T-helper 1 cell treated with Interleukin-12 subunit alpha and Interleukin-12 subunit beta and Interleukin-4 antibody, amounts not matched to agents 30 μg/mL and 1 μg/mL, for 36 hours (primary cell): ENCODE measurements around the gene PHB1.

Experiments used
- H3K27ac Mint-ChIP-seq: one replicate; pipeline ENCODE4 v1.8.0; 2021; ENCODE audit warnings: mild to moderate bottlenecking, mixed read lengths
- H3K27me3 Mint-ChIP-seq: one replicate; pipeline ENCODE4 v1.8.0; 2021; ENCODE audit warnings: low read depth, mixed read lengths
- H3K36me3 Mint-ChIP-seq: one replicate; pipeline ENCODE4 v1.8.0; 2021; ENCODE audit warnings: low read depth, mixed read lengths
- H3K4me1 Mint-ChIP-seq: one replicate; pipeline ENCODE4 v1.8.0; 2021; ENCODE audit warnings: low read depth, mixed read lengths
- H3K4me3 Mint-ChIP-seq: one replicate; pipeline ENCODE4 v1.8.0; 2021; ENCODE audit warnings: mild to moderate bottlenecking, moderate library complexity, mixed read lengths
- H3K9me3 Mint-ChIP-seq: one replicate; pipeline ENCODE4 v1.8.0; 2021; ENCODE audit warnings: mixed read lengths

The PHB1 gene

DNA sequence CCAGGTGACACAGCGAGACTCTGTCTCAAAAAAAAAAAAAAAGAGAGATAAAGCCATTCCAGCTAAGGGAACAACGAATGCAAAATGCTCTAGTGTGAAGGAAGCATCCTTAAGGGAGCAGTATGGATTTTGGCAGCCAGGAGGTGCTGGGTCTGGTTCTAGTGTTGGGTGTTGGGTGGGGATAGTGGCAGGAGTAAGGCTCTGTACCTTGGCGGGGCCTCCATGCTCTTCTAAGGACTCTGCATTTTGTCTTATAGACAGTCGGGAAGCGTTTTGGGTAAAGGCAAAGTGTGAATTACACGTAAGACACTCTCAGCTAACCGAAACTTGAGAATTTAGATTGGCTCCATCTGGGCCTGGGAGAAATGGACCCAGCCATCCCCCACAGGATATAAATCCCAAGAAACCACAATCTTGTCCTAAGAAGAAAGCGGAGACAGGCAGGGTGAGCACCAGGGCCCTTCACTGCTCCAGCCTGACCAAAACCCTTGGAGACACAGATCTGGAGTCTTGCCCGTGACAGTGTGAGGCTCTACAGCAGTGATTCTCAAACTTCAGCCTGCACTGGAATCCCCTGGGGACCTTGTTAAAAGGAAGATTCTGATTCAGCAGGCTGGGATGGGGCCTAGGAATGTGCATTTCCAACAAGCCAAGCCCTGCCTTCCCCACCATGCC, 33.1 kb upstream of the PHB1 start:
- Mint-ChIP-seq H3K9me3 (no peaks in the 10 kb centered on the region), H3K27ac (no peak overlapping the region), H3K4me1 (peaks cover 10% of the 10 kb centered on the region), H3K36me3 (no peaks in the 10 kb centered on the region), H3K4me3 (no peak overlapping the region), H3K27me3 (peaks cover 13% of the 10 kb centered on the region)

- no peaks in the 10 kb centered on the region for H3K9me3 Mint-ChIP-seq
- peaks cover 24% of the 10 kb centered on the region for H3K27me3 Mint-ChIP-seq
- no peak overlapping the region for H3K4me3 Mint-ChIP-seq
- peaks cover 5% of the 10 kb centered on the region for H3K4me1 Mint-ChIP-seq
- no peak overlapping the region for H3K27ac Mint-ChIP-seq
- H3K36me3 Mint-ChIP-seq, result no peaks in the 10 kb centered on the region
Observed at GRCh38 chr17:49445591-49445990, 30.9 kb upstream of the PHB1 start.

DNA sequence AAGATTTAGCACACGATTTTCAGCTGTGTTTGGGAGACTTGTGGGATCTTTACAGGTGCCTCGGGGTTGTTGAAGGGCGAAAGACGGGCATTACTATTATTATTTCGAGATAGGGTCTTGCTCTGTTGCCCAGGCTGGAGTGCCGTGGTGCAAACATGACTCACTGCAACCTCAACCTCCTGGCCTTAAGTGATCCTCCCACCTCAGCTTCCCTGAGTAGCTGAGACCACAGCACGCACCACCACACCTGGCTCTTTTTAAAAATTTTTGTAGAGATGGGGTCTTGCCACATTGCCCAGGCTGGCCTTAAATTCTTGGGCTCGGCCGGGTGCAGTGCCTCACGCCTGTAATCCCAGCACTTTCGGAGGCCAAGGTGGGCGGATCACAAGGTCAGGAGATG, 29.7 kb upstream of the PHB1 start:
- Mint-ChIP-seq H3K36me3 (no peaks in the 10 kb centered on the region), H3K27ac (no peak overlapping the region), H3K9me3 (no peaks in the 10 kb centered on the region), H3K4me1 (no peaks in the 10 kb centered on the region), H3K27me3 (peaks cover 19% of the 10 kb centered on the region), H3K4me3 (no peak overlapping the region)

- no peak overlapping the region for H3K4me3 Mint-ChIP-seq
- H3K27me3 Mint-ChIP-seq, result peaks cover 25% of the 10 kb centered on the region
- no peaks in the 10 kb centered on the region for H3K9me3 Mint-ChIP-seq
- H3K27ac Mint-ChIP-seq, result no peak overlapping the region
- no peaks in the 10 kb centered on the region for H3K36me3 Mint-ChIP-seq
- H3K4me1 Mint-ChIP-seq, result no peaks in the 10 kb centered on the region
Observed at GRCh38 chr17:49443862-49444261, 29.2 kb upstream of the PHB1 start.

DNA sequence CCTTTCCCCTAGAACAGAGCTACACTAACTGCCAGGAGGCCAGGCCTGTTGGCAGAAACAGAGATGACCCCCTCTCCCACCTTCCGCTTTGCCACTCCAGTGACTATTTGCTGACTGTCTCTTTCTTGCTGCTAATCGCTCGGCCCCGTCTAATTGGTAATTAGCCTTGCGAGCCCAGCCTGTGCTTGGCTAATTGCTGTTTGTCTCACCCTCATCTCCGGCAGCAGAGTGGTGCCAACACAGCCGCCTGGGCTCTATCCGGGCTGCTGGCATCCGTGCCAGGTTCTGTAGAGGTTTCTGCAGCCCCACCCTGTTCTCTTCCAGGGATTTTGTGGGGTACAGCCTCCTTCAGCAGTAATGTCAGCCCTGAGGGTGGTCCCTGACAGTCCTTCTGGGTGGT, 27.4 kb upstream of the PHB1 start:
- H3K4me3 Mint-ChIP-seq, result no peak overlapping the region
- no peak overlapping the region for H3K27ac Mint-ChIP-seq
- H3K9me3 Mint-ChIP-seq, result no peaks in the 10 kb centered on the region
- H3K36me3 Mint-ChIP-seq, result no peaks in the 10 kb centered on the region
- no peaks in the 10 kb centered on the region for H3K4me1 Mint-ChIP-seq
- peaks cover 36% of the 10 kb centered on the region for H3K27me3 Mint-ChIP-seq

DNA sequence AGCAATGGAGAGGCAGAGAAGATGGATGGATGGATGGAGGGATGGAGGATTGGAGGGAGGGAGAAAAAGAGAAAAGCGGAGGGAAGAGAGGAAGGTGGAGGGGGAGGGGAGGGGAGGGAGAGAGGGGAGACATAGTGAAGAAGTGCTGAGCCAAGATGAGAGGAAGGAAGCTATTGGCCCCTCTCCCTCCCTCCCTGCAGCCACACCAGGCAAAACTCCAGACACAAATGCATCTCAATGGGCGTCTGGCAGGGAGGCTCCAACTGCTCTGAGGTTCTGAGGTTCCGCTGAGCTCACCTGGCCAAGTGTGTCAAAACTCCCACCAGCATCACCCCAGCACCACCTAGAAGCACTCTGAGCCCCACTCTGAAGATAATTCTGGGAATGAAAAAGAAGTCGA, 26.9 kb upstream of the PHB1 start:
- H3K27me3 Mint-ChIP-seq, result peaks cover 41% of the 10 kb centered on the region
- H3K9me3 Mint-ChIP-seq, result no peaks in the 10 kb centered on the region
- H3K27ac Mint-ChIP-seq, result no peak overlapping the region
- H3K4me1 Mint-ChIP-seq, result no peaks in the 10 kb centered on the region
- H3K4me3 Mint-ChIP-seq, result no peak overlapping the region
- H3K36me3 Mint-ChIP-seq, result no peaks in the 10 kb centered on the region

DNA sequence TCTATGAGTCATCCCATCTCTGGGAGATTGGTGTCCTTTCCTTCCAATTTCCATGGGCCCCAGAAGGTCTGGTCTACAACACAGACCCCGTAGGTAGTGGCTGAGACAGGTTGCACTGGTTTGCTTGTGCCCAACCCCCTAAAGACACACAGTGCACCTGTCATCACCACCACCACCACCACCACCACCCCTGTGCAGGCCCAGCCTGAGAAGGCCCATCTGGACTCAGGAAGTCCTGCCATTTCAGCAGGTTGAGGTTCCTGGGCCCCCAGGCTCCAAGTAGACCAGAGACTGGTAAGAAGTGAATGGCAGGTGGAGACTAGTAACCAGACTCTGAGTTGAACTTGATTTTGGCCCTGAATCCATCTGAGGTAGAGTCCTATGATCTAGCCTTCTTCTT, 25.9 kb upstream of the PHB1 start:
- Mint-ChIP-seq H3K4me3 (no peak overlapping the region), H3K27ac (no peak overlapping the region), H3K36me3 (no peaks in the 10 kb centered on the region), H3K9me3 (no peaks in the 10 kb centered on the region), H3K4me1 (no peaks in the 10 kb centered on the region), H3K27me3 (peaks cover 43% of the 10 kb centered on the region)

DNA sequence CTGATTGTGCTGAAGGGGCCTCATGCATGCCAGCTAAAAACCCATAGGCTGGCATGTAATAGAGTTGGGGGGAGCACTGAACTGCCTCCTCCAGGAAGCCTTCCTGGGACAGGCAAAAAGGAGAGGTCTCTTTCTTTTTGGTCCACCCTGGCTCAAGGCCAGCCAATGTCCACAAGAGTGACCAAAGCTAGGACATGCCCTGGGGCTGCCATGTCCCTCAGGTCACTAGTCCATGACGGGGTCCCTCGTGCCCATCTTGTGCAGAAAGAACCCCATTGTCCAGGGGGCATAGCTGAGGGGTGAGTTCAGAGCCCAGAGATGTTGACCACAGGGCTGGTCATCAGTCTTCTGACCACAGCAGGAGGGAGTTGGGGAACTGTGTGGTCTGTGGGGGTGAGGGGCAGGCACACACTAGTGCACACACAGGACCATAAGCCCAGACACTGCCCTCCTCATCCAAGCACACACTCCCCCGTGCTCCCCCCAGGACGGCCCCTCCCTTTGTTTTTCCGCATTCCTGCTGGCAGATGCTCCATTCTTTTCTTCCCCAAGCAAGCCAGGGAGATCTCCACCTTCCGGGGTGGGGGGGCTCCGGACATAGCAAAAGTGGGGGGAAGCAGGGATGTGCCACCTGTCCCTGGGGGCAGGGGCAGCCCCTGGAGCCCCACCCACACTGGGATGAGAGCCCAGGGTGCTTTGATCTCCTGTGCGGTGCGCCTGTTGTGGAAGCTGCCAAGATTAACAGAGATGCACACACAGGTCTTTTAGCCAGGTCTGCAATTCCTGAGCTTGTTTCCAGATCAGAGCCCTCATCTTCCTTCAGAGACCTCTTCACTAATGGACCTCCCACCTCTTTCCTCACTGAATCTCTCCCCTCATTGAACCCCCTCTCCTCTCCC, 25.2 kb upstream of the PHB1 start:
- H3K27ac Mint-ChIP-seq, result no peak overlapping the region

DNA sequence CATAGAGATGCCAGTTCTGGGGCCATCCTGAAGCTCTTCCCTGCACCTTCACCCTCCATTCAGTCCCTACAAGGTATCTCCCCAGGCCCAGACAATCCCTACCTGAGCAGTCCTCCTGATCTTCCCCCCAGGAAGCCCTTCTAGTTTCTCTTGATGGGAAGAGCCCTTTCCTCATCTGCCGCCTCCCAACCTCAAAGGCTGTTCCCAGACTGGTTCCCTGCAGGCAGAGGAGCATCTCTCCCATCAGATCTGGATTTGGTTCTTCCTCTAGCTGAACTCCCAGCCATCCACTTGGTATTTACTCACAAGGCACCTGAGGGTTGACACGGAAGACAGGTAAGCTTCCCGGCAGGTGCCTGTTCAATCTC, 24.6 kb upstream of the PHB1 start:
- no peaks in the 10 kb centered on the region for H3K9me3 Mint-ChIP-seq
- no peak overlapping the region for H3K4me3 Mint-ChIP-seq
- H3K27ac Mint-ChIP-seq, result no peak overlapping the region
- H3K27me3 Mint-ChIP-seq, result peaks cover 43% of the 10 kb centered on the region
- no peaks in the 10 kb centered on the region for H3K4me1 Mint-ChIP-seq
- H3K36me3 Mint-ChIP-seq, result no peaks in the 10 kb centered on the region

More for the DNA sequence above, 25.2 kb upstream of the PHB1 start:
- no peaks in the 10 kb centered on the region for H3K9me3 Mint-ChIP-seq
- H3K36me3 Mint-ChIP-seq, result no peaks in the 10 kb centered on the region
- H3K4me3 Mint-ChIP-seq, result no peak overlapping the region
- H3K4me1 Mint-ChIP-seq, result no peaks in the 10 kb centered on the region
- H3K27me3 Mint-ChIP-seq, result peaks cover 43% of the 10 kb centered on the region

DNA sequence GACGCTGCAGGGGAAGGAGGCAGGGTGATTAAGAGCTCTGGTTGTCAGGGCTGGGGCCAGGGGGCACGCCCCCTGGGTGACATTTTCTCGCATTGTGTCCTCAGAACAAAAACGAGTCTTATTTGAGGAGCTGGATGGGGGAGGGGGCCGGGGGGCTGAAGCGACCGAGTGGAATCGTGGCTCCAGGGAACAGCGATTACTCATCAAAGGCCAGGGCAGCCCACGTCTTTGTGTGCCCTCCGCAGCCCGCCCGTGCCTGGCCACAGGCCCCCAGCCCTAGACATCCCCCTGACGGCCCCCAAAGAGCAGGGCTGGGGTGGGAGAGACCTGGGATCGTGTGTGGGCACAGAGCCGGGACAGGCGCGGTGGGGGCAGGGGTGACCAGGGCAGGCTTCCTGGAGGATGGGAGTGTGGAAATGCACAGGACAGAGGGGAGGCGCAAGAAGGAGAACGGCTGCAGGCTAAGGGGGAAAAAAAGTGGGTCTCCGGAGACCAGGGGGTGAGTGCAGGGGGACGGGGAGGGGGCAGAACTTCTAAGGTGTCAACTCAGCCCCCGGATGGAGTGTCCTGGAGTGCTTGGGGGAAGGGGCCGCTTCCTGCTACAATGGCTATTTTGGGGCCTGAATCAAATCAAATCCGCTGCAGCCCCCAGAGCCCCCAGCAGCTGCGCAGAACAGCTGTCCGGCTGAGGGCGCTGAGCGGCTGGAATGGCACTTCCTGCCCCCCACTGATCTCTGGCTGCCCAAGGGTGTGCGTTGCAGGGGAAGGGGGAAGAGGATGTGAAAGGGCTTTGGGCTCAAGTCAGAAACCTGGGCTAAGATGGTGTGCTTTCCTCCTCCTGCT, 24.0 kb upstream of the PHB1 start:
- no peaks in the 10 kb centered on the region for H3K4me1 Mint-ChIP-seq
- H3K9me3 Mint-ChIP-seq, result no peaks in the 10 kb centered on the region
- H3K27me3 Mint-ChIP-seq, result peaks cover 43% of the 10 kb centered on the region

GRCh38 chr17:49437696-49438435, 23.2 kb upstream of the PHB1 start:
- Mint-ChIP-seq H3K36me3 (no peaks in the 10 kb centered on the region), H3K4me3 (no peak overlapping the region), H3K4me1 (no peaks in the 10 kb centered on the region), H3K27ac (no peak overlapping the region), H3K27me3 (peaks cover 43% of the 10 kb centered on the region), H3K9me3 (no peaks in the 10 kb centered on the region)

More for the DNA sequence above, 24.0 kb upstream of the PHB1 start:
- Mint-ChIP-seq H3K4me3 (no peak overlapping the region), H3K36me3 (no peaks in the 10 kb centered on the region), H3K27ac (no peak overlapping the region)

GRCh38 chr17:49436174-49436573, 21.5 kb upstream of the PHB1 start:
- Mint-ChIP-seq H3K9me3 (no peaks in the 10 kb centered on the region), H3K4me1 (no peaks in the 10 kb centered on the region), H3K4me3 (no peak overlapping the region), H3K36me3 (no peaks in the 10 kb centered on the region), H3K27me3 (peaks cover 32% of the 10 kb centered on the region), H3K27ac (no peak overlapping the region)

DNA sequence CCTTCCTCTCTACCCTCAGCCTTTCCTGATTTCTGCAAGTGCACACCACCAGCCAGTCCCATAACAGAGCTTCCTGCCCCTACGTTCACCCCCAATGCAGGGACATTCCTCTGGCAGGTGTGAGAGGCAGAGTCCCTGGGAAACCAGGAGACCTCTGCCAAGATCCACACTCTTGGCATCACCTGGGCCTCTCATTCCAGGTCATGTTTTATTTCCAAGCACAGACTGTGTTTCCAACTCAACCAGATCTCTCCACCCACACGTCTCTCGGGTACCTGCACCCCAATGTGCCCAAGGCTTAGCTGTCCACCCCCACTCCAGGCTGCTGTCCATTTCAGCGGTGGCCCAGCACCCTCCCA, 21.0 kb upstream of the PHB1 start:
- Mint-ChIP-seq H3K9me3 (no peaks in the 10 kb centered on the region), H3K4me1 (no peaks in the 10 kb centered on the region), H3K36me3 (no peaks in the 10 kb centered on the region), H3K4me3 (no peak overlapping the region), H3K27ac (no peak overlapping the region), H3K27me3 (peaks cover 32% of the 10 kb centered on the region)
